ENCODE results near the gene TMEM248.
"Not testable (repeated sequence)": the region's sequence is repeated elsewhere in the genome, so short reads cannot be mapped to it uniquely, and the experiment has no call there.

TMEM248 gene, protein sequence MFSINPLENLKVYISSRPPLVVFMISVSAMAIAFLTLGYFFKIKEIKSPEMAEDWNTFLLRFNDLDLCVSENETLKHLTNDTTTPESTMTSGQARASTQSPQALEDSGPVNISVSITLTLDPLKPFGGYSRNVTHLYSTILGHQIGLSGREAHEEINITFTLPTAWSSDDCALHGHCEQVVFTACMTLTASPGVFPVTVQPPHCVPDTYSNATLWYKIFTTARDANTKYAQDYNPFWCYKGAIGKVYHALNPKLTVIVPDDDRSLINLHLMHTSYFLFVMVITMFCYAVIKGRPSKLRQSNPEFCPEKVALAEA

DNA sequence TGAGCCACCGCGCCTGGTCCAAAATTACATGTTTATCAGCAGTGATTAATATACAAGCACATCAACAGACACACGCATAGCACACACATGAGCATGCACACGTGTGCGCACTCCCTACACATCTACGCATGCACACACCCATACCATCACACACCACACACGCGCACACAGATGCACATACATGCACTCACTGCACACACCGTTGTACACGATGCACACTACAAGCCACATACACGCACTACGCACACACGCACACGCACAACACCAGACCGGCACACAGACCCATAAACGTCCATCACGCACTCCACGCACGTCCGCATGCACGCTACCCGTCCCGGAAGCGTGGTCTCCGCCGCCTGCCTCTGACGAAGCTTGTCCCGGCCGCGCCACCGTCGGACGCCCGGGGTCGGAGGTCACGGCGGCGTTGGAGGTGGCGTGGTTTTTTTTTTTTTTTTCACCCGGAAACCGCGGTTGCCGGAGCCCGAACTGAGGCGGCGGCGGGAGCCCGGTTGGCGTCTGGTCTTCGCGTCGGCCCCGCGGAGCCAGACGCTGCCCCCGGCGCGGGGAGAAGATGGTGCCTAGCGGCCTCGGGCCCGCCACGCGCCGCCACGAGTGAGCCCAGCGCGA lies at the start of gene TMEM248:
Gene TMEM248, plus strand, starts transcription at position 457 of the 627 bp plus-strand sequence. CDS start 20,641 bp downstream, outside the sequence.
- peak; percentile 93 for DNase-seq

DNA sequence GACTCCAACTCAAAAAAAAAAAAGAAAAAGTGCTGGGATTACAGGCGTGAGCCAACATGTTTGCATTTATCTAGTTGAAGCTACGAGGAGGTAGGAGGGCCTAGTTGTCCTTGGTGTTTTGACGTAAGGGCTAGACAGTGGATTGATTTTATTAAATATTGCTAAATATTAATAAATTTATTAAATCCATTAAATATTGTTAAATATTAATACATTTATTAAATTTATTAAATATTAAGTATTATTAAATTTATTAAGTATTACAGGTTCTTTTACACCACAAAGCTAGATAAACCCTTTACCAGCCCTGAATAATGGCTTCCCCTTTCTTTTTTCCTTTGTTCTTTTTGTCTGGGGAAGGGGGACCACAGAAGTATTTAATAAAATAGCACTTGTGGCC lies 47.5 kb upstream of the TMEM248 start:
- DNase-seq: no peak

DNA sequence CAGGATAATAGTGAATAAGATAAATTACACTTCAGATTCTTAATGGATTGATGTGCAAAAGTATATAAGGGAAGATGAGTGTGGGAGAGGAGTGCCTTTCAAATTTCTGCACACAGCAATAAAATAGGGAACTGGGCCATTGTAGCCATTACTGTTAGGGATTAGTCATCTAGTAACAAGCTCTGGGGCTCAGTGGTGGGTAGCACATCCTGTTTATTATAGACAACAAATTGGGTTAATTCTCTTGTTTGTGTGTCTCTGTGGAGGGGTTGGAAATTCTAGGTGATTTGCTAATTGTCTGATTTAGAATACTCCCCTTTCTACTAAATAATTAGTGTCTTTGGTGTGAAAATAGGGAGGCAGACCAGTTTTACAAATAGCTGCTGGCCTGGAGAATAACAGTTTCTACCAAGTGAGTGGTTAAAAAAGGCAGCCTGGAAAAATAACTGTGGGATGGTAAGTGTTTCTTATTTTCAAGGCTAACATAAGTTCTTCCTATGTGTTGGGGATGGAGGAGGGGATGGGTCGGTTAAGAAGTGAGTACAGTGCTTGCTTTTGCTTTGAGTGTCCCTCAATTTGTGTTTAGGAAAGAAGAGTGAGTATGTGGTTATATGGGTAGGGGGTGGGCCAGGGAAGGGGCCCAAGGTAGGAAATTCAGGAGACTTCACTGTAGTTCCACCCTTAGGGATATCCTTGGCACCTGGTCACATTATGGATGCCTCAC lies 43.3 kb upstream of the TMEM248 start:
- no peak for DNase-seq

DNA sequence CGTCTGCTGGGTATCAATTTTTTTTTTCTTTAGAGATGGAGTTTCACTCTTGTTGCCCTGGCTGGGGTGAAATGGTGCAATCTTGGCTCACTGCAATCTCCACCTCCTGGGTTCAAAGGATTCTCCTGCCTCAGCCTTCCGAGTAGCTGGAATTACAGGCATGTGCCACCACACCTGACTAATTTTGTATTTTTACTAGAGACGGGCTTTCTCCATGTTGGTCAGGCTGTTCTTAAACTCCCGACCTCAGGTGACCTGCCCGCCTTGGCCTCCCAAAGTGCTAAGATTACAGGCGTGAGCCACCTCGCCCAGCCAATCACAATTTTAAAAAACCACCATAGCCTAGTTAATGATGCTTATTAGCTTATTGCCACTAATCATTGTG lies 42.7 kb upstream of the TMEM248 start:
- DNase-seq: not testable (repeated sequence)

DNA sequence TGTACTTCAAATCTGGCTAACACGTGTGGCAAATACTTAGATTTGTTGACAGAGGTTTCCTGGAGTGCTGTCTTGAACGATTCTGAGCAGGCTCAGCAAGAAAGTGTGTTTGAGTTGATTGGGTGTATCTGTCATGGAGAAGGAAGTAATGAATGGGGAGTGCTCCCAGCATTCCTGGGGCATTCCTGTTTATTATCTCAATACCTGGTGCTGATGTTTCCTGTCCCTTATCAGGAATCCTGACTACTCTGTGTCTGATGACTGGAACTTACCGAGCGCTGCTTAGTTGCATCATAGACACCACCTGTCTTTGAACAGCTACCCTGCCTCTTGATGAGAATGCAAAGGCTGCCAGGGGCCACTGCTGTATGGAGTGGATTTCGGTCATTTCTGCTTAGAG lies 41.0 kb upstream of the TMEM248 start:
- DNase-seq: no peak

DNA sequence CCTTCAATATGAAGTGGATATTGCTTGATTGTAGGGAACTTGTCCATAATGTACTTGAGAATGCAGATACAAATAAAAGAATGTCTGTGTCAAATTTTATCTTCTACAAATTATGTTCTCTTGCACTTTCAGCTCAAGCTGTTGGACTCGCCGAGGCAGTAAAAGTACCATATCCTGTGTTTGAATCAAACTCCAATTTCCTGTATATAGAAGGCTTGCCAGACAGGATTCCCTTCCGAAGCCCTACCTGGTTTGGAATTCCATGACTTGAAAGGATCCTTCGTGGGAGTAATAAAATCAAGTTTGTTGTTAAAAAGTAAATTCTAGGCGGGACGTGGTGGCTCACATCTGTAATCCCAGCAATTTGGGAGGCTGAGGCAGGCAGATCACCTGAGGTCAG lies 40.4 kb upstream of the TMEM248 start:
- not testable (repeated sequence) for DNase-seq

DNA sequence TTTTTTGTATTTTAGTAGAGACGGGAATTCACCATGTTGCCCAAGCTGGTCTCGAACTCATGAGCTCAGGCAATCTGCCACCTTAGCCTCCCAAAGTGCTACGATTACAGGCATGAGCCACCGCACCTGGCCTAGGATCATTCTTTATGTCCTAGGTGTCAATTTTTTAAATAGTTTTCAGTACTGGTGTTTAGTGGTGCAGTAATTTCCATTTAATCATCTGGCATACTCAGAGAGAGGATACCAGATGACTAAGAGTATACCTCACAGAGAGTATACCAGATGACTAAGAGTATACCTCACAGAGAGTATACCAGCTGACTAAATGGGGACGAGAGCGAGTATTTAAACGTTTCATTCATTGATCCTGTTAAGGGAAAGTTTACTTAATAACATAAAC lies 37.3 kb upstream of the TMEM248 start:
- DNase-seq: no peak

DNA sequence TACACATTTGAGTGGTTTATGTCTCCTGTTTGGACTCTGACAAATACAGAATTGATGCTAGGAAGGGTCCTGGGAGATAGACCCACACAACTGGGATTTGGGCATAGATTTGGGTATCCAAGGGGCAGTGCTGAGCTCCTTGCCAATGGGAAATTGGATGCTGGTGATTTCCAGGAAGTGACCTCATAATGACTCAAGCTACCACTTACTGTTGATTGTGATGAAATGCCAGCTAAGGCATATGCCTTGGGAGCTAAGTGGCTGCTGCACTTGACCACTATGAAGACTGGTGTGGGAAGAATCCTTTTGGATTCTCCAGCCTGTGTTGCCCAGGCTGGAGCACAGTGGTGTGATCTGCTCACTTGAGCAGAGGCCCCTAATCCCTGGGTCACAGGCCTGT lies 36.5 kb upstream of the TMEM248 start:
- not testable (repeated sequence) for DNase-seq

DNA sequence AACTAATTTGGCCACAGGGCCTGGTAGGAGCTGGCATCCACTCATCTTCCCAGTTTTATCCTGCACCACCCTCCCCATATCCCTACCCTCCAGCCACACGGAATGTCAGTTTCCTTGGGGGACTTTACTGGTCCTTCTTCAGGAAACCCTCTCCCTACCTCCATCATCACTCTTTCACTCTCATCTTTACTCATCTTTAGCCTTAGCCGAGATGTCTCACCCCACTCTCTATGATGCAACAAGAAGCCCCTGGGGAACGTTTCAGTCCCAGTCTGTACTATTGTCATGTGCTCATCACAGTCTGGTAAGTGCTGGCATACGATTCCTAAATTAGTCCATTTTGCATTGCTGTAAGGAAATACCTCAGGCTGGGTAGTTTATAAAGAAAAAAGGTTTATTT lies 34.9 kb upstream of the TMEM248 start:
- DNase-seq: no peak

DNA sequence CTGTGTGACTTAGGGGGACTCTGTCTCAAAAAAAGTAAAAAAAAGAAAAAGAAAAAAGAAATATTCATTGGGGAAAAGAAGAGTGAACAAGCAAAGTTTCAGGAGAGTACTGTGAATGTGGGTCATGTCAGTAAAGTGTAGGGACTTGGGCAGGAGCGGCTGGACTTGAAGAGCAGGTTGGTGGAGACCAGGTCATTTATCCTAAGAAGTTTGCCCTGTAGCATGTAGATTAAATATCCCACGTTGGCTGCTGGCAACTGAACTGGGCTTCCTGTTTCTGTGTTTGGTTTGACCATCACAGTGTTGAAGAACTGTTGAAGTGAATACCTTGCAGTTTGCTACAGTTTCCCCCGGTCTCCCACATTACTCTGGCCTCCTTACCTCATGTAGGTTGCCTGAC lies 32.8 kb upstream of the TMEM248 start:
- not testable (repeated sequence) for DNase-seq

DNA sequence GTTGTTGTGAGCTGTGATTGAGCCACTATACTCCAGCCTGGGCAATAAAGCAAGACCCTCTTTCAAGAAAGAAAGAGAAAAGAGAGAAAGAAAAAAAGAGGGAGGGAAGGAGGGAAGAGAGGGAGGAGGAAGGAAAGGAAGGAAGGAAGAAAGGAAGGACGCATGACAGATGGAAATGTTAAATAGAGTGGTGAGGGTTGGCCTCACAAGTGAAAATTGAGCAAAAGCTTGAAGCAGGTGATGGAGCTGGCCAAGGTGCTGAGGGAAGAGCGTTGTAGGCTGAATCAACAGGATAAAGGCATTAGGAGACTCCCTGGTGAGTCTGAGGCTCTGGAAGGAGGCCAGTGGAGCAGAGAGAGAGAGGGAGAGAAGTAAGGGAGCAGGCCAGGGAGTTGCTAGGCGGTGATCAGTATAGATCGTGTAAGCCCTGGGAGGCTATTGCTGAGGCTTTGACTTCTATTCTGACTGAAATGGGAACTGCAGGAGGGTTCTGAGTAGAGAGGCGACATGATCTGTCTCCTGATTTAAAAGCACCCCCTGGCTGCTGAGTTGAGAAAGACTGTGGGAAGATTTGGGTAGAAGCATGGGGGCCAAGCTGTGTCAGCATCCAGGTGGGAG lies 26.5 kb upstream of the TMEM248 start:
- no peak for DNase-seq

DNA sequence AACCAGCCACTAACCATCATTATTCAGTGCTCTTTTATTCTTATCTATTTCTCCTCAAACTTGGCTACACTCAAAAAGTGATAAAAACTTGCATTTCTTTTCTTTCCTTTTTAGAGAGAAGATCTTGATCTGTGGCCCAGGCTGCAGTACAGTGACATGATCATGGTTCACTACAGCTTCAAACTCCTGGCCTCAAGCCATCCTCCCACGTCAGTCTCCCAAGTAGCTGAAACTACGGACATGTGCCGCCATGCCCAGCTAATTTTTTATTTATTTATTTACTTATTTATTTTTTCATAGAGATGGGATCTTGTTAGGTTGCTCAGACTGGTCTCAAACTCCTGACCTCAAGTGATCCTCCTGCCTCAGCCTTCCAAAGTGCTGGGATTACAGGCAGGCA lies 24.6 kb upstream of the TMEM248 start:
- no peak for DNase-seq

DNA sequence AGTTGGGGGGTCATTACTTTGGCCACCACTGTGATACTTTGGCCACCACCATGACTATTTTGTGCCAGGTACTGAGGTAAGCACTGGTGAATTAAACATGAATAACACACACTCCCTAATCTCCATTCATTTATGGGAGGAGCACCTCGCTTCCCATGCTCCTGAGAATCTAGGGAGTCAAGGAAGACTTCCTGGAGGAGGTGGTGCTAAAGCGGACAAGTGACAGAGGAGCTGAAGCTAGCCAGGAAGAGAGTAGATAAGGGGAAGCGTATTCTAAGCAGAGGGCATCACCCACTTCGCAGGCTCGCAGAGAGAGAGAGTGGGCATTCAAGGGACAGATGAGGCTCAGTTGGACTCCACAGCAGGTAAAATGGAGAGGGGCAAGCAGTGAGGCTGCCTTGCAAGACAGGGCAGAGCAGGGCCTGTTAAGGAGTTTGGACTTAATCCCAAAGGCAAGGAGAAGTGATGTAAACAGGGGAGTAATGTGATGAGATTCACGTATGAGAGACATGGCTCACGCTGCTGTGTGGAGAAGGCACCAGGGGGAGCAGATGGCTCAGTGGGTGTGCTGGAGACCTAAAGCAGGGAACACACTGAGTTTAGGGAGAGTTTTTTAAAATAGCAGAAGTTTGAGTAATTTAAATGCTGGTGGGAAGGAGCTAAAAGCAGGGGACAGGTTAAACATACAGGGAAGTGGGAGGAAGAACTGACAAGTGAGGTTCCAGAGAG lies 21.3 kb upstream of the TMEM248 start:
- DNase-seq: no peak

DNA sequence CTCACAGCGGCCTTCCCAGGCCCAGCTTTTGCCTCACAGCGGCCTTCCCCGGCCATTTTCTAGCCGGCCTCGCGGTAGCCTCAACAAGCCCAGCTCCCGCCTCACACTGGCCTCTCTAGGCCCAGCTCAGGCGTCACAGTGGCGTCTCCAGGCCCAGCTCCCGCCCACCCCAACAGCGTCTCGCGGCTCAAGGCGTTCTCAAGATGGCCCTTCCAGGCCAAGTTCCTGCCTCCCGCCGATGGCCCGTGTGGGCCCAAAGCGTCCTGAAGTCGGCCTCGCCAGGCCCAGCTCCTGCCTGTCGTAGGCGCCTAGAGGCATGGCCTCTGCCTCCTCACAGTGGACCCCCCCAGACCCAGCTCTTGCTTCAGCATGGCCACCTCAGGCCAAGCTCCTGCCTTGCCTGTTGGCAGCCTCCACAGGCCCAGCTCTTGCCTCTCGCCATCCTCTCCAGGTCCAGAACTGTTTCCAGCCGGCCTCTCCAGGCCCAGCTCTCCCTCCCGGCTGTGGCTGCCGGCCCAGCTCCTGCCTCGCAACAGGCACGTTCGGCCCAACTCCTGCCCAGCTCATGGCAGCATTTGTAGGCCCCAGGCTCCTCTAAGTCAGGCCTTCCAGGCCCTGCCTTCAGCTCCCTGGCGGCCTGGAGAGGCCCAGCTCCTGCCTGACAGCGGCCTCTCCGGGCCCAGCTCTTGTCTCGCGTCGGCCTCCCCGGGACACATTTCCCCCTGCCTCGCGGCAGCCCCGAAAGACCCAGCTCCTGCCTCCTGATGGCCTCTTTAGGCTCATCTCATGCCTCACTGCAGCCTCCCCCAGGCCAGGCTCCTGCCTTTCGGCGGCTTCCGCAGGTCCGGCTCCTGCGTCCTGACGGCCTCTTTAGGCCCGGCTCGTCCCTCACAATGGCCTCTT lies 18.8 kb upstream of the TMEM248 start:
- no peak for DNase-seq

DNA sequence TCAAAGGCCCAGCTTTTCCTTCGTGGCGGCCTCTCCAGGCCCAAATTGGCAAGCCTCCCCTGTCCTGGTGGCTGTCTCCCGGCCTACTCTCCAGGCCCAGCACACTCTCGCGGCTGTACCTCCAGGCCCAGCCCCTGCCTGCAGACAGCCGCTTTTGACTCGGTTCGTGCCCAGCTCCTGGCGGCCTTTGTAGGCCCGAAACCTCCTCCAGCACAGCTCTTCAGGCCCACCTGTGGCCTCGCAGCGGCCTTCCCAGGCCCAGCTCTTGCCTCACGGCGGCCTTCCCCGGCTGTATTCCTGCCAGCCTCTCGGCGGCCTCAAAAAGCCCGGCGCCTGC lies 18.2 kb upstream of the TMEM248 start:
- DNase-seq: no peak

DNA sequence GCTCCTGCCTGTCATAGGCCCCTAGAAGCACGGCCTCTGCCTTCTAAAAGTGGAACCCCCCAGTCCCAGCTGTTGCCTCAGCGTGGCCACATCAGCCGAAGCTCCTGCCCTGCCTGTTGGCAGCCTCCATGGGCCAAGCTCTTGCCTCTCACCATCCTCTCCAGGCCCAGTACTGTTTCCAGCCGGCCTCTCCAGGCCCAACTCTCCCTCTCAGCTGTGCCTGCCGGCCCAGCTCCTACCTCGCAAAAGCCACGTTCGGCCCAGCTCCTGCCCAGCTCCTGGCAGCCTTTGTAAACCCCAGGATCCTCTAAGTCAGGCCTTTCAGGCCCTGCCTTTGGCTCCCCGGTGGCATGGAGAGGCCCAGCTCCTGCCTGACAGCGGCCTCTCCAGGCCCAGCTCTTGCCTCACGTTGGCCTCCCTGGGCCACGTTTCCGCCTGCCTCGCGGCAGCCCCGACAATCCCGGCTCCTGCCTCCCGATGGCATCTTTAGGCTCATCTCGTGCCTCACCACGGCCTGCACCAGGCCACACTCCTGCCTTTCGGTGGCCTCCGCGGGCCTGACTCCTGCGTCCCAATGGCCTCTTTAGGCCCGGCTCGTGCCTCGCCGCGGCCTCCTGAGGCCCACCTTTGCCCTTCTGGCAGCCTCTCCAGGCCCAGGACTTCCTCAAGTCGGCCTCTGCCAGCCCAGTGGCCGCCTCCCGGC lies 17.5 kb upstream of the TMEM248 start:
- no peak for DNase-seq

DNA sequence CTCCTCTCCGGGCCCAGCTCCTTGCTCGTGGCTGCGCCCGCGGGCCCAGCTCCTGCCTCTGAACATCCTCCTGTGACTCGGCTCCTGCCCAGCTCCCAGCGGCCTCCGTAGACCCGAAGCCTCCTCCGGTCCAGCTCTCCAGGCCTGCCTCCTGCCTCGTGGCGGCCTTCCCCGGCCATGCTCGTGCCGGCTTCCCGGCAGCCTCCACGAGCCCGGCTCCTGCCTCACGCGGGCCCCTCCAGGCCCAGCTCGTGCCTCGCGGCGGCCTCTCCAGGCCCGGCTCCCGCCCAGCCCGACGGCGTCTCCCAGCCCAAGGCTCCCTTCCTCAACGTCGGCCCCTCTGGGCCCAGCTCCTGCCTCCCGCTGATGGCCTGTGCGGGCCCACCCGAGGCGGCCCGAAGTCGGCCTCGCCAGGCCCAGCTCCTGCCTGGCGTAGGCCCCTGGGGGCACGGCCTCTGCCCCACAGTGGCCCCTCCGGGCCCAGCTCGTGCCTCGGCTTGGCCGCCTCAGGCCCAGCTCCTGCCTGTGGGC lies 16.9 kb upstream of the TMEM248 start:
- DNase-seq: no peak

DNA sequence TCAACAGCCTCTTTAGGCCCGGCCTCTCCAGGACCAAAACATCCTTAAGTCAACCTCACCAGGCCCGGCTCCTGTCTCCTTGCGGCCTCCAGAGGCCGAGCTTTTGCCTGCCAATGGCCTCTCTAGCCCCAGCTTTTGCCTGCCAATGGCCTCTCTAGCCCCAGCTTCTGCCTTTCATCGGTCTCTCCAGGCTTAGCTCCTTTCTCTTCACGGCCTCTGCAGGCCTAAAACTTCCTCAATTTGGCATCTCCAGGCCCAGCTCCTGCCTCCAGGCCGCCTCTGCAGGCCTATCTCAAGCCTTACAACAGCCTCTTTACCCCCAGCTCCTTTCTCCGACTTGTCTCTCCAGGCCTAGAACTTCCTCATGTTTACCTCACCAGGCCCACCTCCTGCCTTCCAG lies 15.7 kb upstream of the TMEM248 start:
- no peak for DNase-seq

DNA sequence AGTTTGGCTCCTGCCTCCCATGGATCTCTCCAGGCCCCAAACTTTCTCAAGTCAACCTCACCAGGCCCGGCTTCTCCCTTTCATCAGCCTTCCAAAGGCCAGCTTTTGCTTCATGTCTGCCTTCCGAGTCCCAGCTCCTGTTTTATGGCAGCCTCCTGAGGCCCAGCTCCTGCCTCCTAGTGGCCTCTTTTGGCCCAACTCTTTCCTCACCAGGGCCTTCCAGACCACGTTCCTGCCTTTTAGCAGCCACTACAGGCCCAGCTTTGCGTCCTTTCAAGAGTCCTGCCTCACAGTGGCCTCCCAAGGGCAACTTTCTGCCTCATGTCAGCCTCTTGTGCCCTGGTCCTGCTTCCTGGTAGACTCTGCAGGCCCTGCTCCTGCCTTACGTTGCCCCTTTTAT lies 15.3 kb upstream of the TMEM248 start:
- no peak for DNase-seq

DNA sequence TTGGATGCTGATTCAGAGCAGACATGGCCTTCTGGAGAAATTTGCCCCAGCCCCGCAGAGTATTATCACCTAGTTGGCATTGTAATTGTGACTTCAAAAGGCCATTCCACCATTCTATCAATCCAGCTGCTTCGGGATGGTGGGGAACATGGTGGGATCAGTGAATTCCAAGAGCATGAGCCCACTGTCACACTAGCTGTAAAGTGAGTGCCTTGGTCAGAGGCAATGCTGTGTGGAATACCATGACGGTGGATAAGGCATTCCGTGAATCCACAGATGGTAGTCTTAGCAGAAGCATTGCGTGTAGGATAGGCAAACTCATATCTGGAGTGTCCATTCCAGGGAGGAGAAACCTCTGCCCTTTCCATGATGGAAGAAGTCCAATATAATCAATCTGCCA lies 13.3 kb upstream of the TMEM248 start:
- DNase-seq: no peak

DNA sequence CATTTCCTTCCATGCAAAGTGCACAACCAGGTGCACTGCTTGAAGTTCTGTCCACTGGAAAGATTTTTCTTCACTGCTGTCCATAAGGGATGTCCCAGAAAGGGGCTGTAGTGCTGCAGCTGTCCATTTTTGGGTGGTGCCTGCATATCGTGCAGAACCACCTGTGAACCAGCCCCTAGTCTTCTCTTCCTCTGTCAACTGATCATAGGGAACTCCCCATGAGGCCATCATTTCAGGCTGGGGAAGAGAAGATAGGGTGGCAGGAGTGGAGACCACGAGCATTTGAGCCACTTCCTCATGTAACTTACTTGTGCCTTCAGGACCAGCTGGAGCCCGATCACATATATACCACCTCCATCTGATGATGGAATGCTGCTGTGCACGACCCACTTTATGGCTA lies 12.4 kb upstream of the TMEM248 start:
- not testable (repeated sequence) for DNase-seq
